Muscle of back (tissue), 11 donors: ENCODE data around the gene TOM1L2. TPM values are rescaled to one million over a fixed set of nuclear protein-coding genes. Genes with fewer than 3 reads are reported as not detected.
"Not testable (repeated sequence)": the region's sequence is repeated elsewhere in the genome, so short reads cannot be mapped to it uniquely, and the experiment has no call there.

ENCODE experiments used
- DNase-seq, 3 donors: peaks; one replicate each; pipeline versions ENCODE4 v3.0.0 to v3.0.0-alpha.2; 2013
- polyA plus RNA-seq, 10 donors: library from polyadenylated mRNA; unstranded; fragments of 120-200 nt; gene quantifications; one replicate each; pipeline ENCODE4 v1.2.1, GENCODE V29; 2013; ENCODE audit not compliant: insufficient read length in 10 of 10

The TOM1L2 gene
- polyA plus RNA-seq, 10 donors = 25.2 to 43.2 (median 32.3) TPM

- DNase-seq = peak in 2 of 3 donors; percentile 12 to 44
Measured at GRCh38 chr17:17971431-17972125, 622 bp downstream of the TOM1L2 start.

GRCh38 chr17:17970699-17971430 is 1.3 kb downstream of the TOM1L2 start:
- DNase-seq = no peak

- no peak for DNase-seq
Measured at GRCh38 chr17:17966399-17966798, 5.8 kb downstream of the TOM1L2 start.

GRCh38 chr17:17965152-17965721 is 7.0 kb downstream of the TOM1L2 start:
- no peak for DNase-seq

- no peak for DNase-seq
Measured at GRCh38 chr17:17964710-17965109, 7.5 kb downstream of the TOM1L2 start.

- no peak for DNase-seq
Measured at GRCh38 chr17:17963694-17964436, 8.3 kb downstream of the TOM1L2 start.

- no peak for DNase-seq
Measured at GRCh38 chr17:17963066-17963465, 9.1 kb downstream of the TOM1L2 start.

- DNase-seq = no peak
Measured at GRCh38 chr17:17960500-17961030, 11.6 kb downstream of the TOM1L2 start.

GRCh38 chr17:17959520-17960361 is 12.5 kb downstream of the TOM1L2 start:
- DNase-seq = peak; percentile 39 to 80 (median 56)

- no peak for DNase-seq
Measured at GRCh38 chr17:17958982-17959381, 13.2 kb downstream of the TOM1L2 start.

- no peak for DNase-seq
Measured at GRCh38 chr17:17957584-17957916, 14.7 kb downstream of the TOM1L2 start.

- DNase-seq = not testable (repeated sequence)
Measured at GRCh38 chr17:17955790-17956341, 16.3 kb downstream of the TOM1L2 start.

- no peak for DNase-seq
Measured at GRCh38 chr17:17954079-17954478, 18.1 kb downstream of the TOM1L2 start.

- no peak for DNase-seq
Measured at GRCh38 chr17:17952691-17953090, 19.5 kb downstream of the TOM1L2 start.

- DNase-seq = no peak
Measured at GRCh38 chr17:17951524-17951923, 20.7 kb downstream of the TOM1L2 start.

GRCh38 chr17:17950806-17951205 is 21.4 kb downstream of the TOM1L2 start:
- no peak for DNase-seq

- no peak for DNase-seq
Measured at GRCh38 chr17:17950347-17950746, 21.9 kb downstream of the TOM1L2 start.

- DNase-seq = no peak
Measured at GRCh38 chr17:17947966-17948365, 24.2 kb downstream of the TOM1L2 start.

GRCh38 chr17:17947309-17947708 is 24.9 kb downstream of the TOM1L2 start:
- DNase-seq = no peak

- no peak for DNase-seq
Measured at GRCh38 chr17:17946093-17946492, 26.1 kb downstream of the TOM1L2 start.

- DNase-seq = no peak
Measured at GRCh38 chr17:17944743-17945142, 27.5 kb downstream of the TOM1L2 start.
